ENCODE measurements around the gene MED29.
A peak's percentile ranks its signal among the peaks of the same experiment; 100 is the strongest.

Gene MED29

GRCh38 chr19:39349326-39349725, 41.9 kb upstream of the MED29 start:
- in situ Hi-C loops (cut with HindIII; ENCODE audit: low sequenced_read_pairs), result no loop called here
- DNase-seq (ENCODE audit: low read depth, low spot score), result no peak
- no peak overlapping the region for H3K4me3 ChIP-seq (ENCODE audit: low read depth, low read length)

GRCh38 chr19:39350156-39350555, 41.0 kb upstream of the MED29 start:
- in situ Hi-C loops (cut with HindIII; ENCODE audit: low sequenced_read_pairs), result no loop called here
- H3K4me3 ChIP-seq (ENCODE audit: low read depth, low read length), result no peak overlapping the region
- TF ChIP-seq, protein P1, sequence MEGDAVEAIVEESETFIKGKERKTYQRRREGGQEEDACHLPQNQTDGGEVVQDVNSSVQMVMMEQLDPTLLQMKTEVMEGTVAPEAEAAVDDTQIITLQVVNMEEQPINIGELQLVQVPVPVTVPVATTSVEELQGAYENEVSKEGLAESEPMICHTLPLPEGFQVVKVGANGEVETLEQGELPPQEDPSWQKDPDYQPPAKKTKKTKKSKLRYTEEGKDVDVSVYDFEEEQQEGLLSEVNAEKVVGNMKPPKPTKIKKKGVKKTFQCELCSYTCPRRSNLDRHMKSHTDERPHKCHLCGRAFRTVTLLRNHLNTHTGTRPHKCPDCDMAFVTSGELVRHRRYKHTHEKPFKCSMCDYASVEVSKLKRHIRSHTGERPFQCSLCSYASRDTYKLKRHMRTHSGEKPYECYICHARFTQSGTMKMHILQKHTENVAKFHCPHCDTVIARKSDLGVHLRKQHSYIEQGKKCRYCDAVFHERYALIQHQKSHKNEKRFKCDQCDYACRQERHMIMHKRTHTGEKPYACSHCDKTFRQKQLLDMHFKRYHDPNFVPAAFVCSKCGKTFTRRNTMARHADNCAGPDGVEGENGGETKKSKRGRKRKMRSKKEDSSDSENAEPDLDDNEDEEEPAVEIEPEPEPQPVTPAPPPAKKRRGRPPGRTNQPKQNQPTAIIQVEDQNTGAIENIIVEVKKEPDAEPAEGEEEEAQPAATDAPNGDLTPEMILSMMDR (IDR thresholded peaks at IDR 0.05; ENCODE audit: low read depth, low read length), result no peak
- no peak for DNase-seq (ENCODE audit: low read depth, low spot score)

More at GRCh38 chr19:39349326-39349725, 41.9 kb upstream of the MED29 start:
- TF ChIP-seq, protein P1 (IDR thresholded peaks at IDR 0.05; ENCODE audit: low read depth, low read length), result no peak

DNA sequence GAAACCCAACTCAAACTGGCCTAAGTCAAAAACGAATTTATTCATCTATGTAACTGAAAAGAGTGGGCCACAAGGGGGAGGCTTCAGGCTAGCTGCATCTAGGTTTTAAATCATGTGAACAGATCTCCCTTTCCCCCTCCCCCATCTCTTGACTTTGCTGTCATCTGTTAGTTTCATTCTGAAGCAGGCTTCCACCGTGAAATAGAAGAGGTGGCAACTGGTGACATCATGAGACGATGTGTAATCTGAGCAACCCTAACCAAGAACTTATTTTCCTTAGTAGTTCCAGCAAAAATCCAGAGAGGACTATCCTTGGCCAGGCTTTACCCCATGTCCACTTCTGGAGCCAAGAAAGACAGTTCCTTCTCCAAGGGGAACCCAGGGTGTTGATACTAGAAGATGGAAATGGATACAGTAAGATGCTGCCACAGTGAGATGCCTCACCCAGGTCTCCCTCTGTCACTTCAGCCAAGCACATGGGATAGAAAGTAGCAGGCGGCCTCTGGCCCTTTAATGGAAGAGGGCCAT, 39.6 kb upstream of the MED29 start:
- TF ChIP-seq, protein P1 (IDR thresholded peaks at IDR 0.05; ENCODE audit: low read depth, low read length), result no peak
- H3K4me3 ChIP-seq (ENCODE audit: low read depth, low read length), result no peak overlapping the region
- in situ Hi-C loops (cut with HindIII; ENCODE audit: low sequenced_read_pairs), result no loop called here
- peak; percentile 5 for DNase-seq (ENCODE audit: low read depth, low spot score)

- DNase-seq (ENCODE audit: low read depth, low spot score), result no peak
- TF ChIP-seq, protein P1 (IDR thresholded peaks at IDR 0.05; ENCODE audit: low read depth, low read length), result no peak
- no peak overlapping the region for H3K4me3 ChIP-seq (ENCODE audit: low read depth, low read length)
- in situ Hi-C loops (cut with HindIII; ENCODE audit: low sequenced_read_pairs), result no loop called here
Measured at GRCh38 chr19:39352381-39353255, 38.6 kb upstream of the MED29 start.

DNA sequence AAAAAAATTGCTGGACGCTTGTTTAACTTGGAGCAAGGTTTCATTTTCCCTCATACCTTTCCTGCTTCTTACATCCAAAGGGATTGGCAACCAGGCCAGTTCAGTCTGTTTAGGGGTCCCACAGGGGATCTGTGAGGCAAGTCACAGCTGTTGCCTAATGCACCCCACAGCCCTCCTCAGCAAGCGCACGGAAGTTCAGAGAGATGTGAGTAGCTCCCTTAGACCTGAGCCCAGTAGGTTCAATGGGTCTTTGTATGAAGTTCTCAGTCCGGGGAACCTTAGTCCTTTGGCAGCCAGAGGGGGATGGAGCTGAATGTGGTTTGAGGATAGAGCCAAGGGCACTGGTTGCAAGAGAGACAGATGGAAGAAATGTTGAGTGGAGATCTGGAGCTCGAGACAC, 35.9 kb upstream of the MED29 start:
- no peak for DNase-seq (ENCODE audit: low read depth, low spot score)
- H3K4me3 ChIP-seq (ENCODE audit: low read depth, low read length), result no peak overlapping the region
- TF ChIP-seq, protein P1 (IDR thresholded peaks at IDR 0.05; ENCODE audit: low read depth, low read length), result no peak
- in situ Hi-C loops (cut with HindIII; ENCODE audit: low sequenced_read_pairs), result no loop called here

DNA sequence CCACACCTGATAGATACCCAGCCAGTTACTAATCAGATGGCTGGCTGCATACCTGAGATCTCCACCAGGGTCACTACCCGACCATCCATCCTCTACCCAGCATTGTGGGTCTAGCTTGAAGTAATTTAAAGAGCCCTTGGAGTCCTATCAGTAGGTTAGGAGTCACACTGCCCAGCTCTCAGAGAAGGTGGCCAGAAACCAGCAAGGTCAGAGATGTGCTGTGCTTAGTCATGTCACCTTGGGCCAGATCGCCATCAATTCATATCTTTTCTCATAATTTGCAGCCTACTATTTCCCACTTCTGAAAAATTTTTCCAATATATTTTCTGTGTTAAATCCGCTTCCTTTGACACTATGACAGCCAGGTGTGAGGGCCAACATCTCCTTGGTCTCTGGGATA, 35.1 kb upstream of the MED29 start:
- no peak for DNase-seq (ENCODE audit: low read depth, low spot score)
- in situ Hi-C loops (cut with HindIII; ENCODE audit: low sequenced_read_pairs), result no loop called here
- TF ChIP-seq, protein P1 (IDR thresholded peaks at IDR 0.05; ENCODE audit: low read depth, low read length), result no peak
- no peak overlapping the region for H3K4me3 ChIP-seq (ENCODE audit: low read depth, low read length)
